SK-N-SH treated with all-trans-retinoic acid at 6 μM for 48 hours (cell line): ENCODE data around the gene DNER.
"Not testable (repeated sequence)": the region's sequence is repeated elsewhere in the genome, so short reads cannot be mapped to it uniquely, and the experiment has no call there.

ENCODE experiments used
- ARNTL ChIP-seq: fragments of 450-650 bp; formaldehyde crosslinking; IDR thresholded peaks from 2 replicates; pipeline ENCODE4 v1.5.0; 2020; ENCODE audit warnings: low read depth, mild to moderate bottlenecking, moderate library complexity, borderline replicate concordance
- ESRRG ChIP-seq: fragments of 250-450 bp; sonication (Bioruptor Pico); IDR thresholded peaks from 2 replicates; pipeline ENCODE4 v1.6.1; 2021; ENCODE audit warnings: mild to moderate bottlenecking
- GLIS3 ChIP-seq: fragments of 250-450 bp; sonication (Bioruptor Pico); IDR thresholded peaks from 2 replicates; pipeline ENCODE4 v1.5.0; 2020; ENCODE audit warnings: mild to moderate bottlenecking, moderate library complexity
- RARB ChIP-seq: fragments of 250-450 bp; sonication (Bioruptor Pico); IDR thresholded peaks from 2 replicates; pipeline ENCODE4 v1.8.0; 2021; ENCODE audit warnings: mild to moderate bottlenecking, moderate library complexity
- SNAI2 ChIP-seq: fragments of 250-450 bp; sonication (Bioruptor Pico); IDR thresholded peaks from 2 replicates; pipeline ENCODE4 v1.5.0; 2020; ENCODE audit warnings: mild to moderate bottlenecking, moderate library complexity
- ZC3H10 ChIP-seq: fragments of 250-450 bp; sonication (Bioruptor Pico); IDR thresholded peaks from 2 replicates; pipeline ENCODE4 v1.5.1; 2021; ENCODE audit warnings: mild to moderate bottlenecking, moderate library complexity
- ZFP30 ChIP-seq: fragments of 450-650 bp; formaldehyde crosslinking; IDR thresholded peaks from 2 replicates; pipeline ENCODE4 v1.5.0; 2022; ENCODE audit warnings: mild to moderate bottlenecking, moderate library complexity
- ZNF565 ChIP-seq: fragments of 450-650 bp; formaldehyde crosslinking; conservative IDR thresholded peaks from 2 replicates; pipeline ENCODE4 v1.5.0; 2020; ENCODE audit warnings: low read depth, mild to moderate bottlenecking, moderate library complexity
- ZNF70 ChIP-seq: fragments of 450-650 bp; formaldehyde crosslinking; IDR thresholded peaks from 2 replicates; pipeline ENCODE4 v1.5.0; 2020; ENCODE audit warnings: mild to moderate bottlenecking, moderate library complexity
- ZNF8 ChIP-seq: fragments of 450-650 bp; formaldehyde crosslinking; IDR thresholded peaks from 2 replicates; pipeline ENCODE4 v1.5.0; 2020; ENCODE audit warnings: mild to moderate bottlenecking, moderate library complexity
- TF ChIP-seq, protein P1 (sequence below): fragments of 250-450 bp; sonication (Bioruptor Pico); IDR thresholded peaks from 2 replicates; pipeline ENCODE4 v1.8.0; 2020; ENCODE audit warnings: mild to moderate bottlenecking, moderate library complexity, borderline replicate concordance
- TF ChIP-seq, protein P2 (sequence below): fragments of 250-450 bp; sonication (Bioruptor Pico); IDR thresholded peaks from 2 replicates; pipeline ENCODE4 v1.8.0; 2021; ENCODE audit warnings: low read depth, mild to moderate bottlenecking, moderate library complexity, borderline replicate concordance
- TF ChIP-seq, protein P3 (sequence below): fragments of 250-450 bp; sonication (Bioruptor Pico); IDR thresholded peaks from 2 replicates; pipeline ENCODE4 v1.5.1; 2020; ENCODE audit warnings: low read depth, mild to moderate bottlenecking, moderate library complexity
- TF ChIP-seq, protein P4 (sequence below): fragments of 250-450 bp; sonication (Bioruptor Pico); IDR thresholded peaks from 2 replicates; pipeline ENCODE4 v1.5.0; 2020; ENCODE audit warnings: mild to moderate bottlenecking, moderate library complexity

DNA sequence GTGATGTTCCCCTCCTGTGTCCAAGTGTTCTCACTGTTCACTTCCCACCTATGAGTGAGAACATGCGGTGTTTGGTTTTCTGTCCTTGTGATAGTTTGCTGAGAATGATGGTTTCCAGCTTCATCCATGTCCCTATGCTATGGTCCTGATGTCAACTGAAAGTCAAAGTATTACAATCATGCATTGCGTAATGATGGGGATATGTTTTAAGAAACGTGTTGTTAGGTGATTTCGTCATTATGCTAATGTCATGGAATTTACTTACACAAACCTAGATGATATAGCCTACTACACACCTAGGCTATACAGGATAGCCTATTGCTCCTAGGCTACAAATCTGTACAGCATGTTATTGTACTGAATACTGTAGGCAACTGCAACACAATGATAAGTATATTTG, 207.7 kb downstream of the DNER start:
- TF ChIP-seq, protein P1, sequence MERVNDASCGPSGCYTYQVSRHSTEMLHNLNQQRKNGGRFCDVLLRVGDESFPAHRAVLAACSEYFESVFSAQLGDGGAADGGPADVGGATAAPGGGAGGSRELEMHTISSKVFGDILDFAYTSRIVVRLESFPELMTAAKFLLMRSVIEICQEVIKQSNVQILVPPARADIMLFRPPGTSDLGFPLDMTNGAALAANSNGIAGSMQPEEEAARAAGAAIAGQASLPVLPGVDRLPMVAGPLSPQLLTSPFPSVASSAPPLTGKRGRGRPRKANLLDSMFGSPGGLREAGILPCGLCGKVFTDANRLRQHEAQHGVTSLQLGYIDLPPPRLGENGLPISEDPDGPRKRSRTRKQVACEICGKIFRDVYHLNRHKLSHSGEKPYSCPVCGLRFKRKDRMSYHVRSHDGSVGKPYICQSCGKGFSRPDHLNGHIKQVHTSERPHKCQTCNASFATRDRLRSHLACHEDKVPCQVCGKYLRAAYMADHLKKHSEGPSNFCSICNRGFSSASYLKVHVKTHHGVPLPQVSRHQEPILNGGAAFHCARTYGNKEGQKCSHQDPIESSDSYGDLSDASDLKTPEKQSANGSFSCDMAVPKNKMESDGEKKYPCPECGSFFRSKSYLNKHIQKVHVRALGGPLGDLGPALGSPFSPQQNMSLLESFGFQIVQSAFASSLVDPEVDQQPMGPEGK = not testable (repeated sequence)
- TF ChIP-seq ESRRG (CRISPR knock-in tag); SNAI2; ARNTL (CRISPR knock-in tag); RARB (CRISPR knock-in tag); ZNF8 (CRISPR knock-in tag); ZNF70 (CRISPR knock-in tag); ZFP30 (CRISPR knock-in tag); ZC3H10 (CRISPR knock-in tag); ZNF565 (CRISPR knock-in tag); GLIS3 (CRISPR knock-in tag): not testable (repeated sequence)
- TF ChIP-seq, protein P2, sequence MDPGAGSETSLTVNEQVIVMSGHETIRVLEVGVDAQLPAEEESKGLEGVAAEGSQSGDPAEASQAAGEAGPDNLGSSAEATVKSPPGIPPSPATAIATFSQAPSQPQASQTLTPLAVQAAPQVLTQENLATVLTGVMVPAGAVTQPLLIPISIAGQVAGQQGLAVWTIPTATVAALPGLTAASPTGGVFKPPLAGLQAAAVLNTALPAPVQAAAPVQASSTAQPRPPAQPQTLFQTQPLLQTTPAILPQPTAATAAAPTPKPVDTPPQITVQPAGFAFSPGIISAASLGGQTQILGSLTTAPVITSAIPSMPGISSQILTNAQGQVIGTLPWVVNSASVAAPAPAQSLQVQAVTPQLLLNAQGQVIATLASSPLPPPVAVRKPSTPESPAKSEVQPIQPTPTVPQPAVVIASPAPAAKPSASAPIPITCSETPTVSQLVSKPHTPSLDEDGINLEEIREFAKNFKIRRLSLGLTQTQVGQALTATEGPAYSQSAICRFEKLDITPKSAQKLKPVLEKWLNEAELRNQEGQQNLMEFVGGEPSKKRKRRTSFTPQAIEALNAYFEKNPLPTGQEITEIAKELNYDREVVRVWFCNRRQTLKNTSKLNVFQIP (CRISPR knock-in tag) = not testable (repeated sequence)
- TF ChIP-seq, protein P3, sequence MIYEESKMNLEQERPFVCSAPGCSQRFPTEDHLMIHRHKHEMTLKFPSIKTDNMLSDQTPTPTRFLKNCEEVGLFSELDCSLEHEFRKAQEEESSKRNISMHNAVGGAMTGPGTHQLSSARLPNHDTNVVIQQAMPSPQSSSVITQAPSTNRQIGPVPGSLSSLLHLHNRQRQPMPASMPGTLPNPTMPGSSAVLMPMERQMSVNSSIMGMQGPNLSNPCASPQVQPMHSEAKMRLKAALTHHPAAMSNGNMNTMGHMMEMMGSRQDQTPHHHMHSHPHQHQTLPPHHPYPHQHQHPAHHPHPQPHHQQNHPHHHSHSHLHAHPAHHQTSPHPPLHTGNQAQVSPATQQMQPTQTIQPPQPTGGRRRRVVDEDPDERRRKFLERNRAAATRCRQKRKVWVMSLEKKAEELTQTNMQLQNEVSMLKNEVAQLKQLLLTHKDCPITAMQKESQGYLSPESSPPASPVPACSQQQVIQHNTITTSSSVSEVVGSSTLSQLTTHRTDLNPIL = not testable (repeated sequence)
- TF ChIP-seq, protein P4, sequence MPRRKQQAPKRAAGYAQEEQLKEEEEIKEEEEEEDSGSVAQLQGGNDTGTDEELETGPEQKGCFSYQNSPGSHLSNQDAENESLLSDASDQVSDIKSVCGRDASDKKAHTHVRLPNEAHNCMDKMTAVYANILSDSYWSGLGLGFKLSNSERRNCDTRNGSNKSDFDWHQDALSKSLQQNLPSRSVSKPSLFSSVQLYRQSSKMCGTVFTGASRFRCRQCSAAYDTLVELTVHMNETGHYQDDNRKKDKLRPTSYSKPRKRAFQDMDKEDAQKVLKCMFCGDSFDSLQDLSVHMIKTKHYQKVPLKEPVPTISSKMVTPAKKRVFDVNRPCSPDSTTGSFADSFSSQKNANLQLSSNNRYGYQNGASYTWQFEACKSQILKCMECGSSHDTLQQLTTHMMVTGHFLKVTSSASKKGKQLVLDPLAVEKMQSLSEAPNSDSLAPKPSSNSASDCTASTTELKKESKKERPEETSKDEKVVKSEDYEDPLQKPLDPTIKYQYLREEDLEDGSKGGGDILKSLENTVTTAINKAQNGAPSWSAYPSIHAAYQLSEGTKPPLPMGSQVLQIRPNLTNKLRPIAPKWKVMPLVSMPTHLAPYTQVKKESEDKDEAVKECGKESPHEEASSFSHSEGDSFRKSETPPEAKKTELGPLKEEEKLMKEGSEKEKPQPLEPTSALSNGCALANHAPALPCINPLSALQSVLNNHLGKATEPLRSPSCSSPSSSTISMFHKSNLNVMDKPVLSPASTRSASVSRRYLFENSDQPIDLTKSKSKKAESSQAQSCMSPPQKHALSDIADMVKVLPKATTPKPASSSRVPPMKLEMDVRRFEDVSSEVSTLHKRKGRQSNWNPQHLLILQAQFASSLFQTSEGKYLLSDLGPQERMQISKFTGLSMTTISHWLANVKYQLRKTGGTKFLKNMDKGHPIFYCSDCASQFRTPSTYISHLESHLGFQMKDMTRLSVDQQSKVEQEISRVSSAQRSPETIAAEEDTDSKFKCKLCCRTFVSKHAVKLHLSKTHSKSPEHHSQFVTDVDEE (CRISPR knock-in tag) = not testable (repeated sequence)
